Measurements from ENCODE around the gene NFYC.

NFYC gene

DNA sequence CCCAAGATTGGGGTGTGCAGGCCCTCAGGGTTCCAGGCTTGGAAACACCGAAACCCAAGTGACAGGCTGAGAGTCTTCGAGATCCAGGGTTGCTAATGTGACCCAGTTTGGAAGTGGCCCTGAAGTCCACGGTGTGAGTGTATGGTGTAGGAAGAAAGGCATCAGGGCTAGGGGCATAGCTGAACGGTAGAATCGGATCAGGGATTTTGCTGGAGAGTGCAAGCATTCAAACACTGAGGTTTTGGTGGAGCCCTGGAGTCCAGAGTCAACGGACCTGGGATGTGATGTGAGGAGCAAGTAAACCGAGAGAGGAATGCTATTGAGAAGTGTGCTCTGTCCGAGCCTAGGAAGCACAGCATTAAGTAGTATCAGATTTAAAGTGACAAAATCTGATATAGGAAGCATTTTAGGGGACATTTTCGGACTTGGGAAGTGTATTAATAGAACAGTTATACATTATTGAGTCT is 958 bp downstream of the NFYC start:
- peak overlapping the region; percentile 91 for H3K4me3 ChIP-seq (ENCODE audit: low read depth, low read length)
- TF ChIP-seq, protein P1, sequence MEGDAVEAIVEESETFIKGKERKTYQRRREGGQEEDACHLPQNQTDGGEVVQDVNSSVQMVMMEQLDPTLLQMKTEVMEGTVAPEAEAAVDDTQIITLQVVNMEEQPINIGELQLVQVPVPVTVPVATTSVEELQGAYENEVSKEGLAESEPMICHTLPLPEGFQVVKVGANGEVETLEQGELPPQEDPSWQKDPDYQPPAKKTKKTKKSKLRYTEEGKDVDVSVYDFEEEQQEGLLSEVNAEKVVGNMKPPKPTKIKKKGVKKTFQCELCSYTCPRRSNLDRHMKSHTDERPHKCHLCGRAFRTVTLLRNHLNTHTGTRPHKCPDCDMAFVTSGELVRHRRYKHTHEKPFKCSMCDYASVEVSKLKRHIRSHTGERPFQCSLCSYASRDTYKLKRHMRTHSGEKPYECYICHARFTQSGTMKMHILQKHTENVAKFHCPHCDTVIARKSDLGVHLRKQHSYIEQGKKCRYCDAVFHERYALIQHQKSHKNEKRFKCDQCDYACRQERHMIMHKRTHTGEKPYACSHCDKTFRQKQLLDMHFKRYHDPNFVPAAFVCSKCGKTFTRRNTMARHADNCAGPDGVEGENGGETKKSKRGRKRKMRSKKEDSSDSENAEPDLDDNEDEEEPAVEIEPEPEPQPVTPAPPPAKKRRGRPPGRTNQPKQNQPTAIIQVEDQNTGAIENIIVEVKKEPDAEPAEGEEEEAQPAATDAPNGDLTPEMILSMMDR (IDR thresholded peaks at IDR 0.05; ENCODE audit: low read depth, low read length): no peak
- no peak for DNase-seq (ENCODE audit: low read depth, low spot score)
- in situ Hi-C loops (cut with HindIII; ENCODE audit: low sequenced_read_pairs): no loop called here

- no peak for DNase-seq (ENCODE audit: low read depth, low spot score)
- in situ Hi-C loops (cut with HindIII; ENCODE audit: low sequenced_read_pairs): no loop called here
- no peak overlapping the region for H3K4me3 ChIP-seq (ENCODE audit: low read depth, low read length)
- TF ChIP-seq, protein P1 (IDR thresholded peaks at IDR 0.05; ENCODE audit: low read depth, low read length): no peak
These were observed 1.9 kb downstream of the NFYC start for GRCh38 chr1:40693425-40693824.

DNA sequence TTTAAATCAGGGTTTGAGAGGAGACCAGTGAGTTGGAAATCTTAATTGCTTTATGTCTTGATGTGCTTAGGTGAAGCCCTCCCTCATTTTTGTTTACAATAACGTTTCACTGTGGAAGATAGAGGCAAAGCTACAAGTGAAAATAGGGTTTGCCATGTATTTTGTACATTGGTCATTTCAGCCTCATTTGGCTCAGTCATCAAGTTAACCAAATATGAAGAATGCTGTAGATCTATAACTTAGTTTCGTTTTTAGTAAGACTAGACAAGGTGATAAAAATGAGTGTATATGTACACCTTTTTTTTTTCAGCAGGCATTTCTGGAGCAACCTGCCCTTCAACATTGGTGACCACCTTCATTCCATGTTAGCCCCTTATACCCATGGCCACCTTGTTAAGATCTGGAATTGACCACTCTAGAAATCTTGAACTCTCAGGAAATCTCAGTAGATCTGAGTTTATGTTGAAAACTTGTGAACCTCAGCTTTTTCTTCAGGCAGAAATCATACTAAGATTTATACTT is 2.9 kb downstream of the NFYC start:
- TF ChIP-seq, protein P1 (IDR thresholded peaks at IDR 0.05; ENCODE audit: low read depth, low read length): no peak
- no peak overlapping the region for H3K4me3 ChIP-seq (ENCODE audit: low read depth, low read length)
- in situ Hi-C loops (cut with HindIII; ENCODE audit: low sequenced_read_pairs): no loop called here
- no peak for DNase-seq (ENCODE audit: low read depth, low spot score)

GRCh38 chr1:40696294-40696693 is 4.8 kb downstream of the NFYC start:
- DNase-seq (ENCODE audit: low read depth, low spot score): no peak
- H3K4me3 ChIP-seq (ENCODE audit: low read depth, low read length): no peak overlapping the region
- TF ChIP-seq, protein P1 (IDR thresholded peaks at IDR 0.05; ENCODE audit: low read depth, low read length): no peak
- in situ Hi-C loops (cut with HindIII; ENCODE audit: low sequenced_read_pairs): no loop called here

GRCh38 chr1:40697436-40697835 is 5.9 kb downstream of the NFYC start:
- in situ Hi-C loops (cut with HindIII; ENCODE audit: low sequenced_read_pairs): no loop called here
- no peak overlapping the region for H3K4me3 ChIP-seq (ENCODE audit: low read depth, low read length)

GRCh38 chr1:40699787-40700186 is 8.3 kb downstream of the NFYC start:
- no peak for DNase-seq (ENCODE audit: low read depth, low spot score)
- in situ Hi-C loops (cut with HindIII; ENCODE audit: low sequenced_read_pairs): no loop called here
- TF ChIP-seq, protein P1 (IDR thresholded peaks at IDR 0.05; ENCODE audit: low read depth, low read length): no peak
- H3K4me3 ChIP-seq (ENCODE audit: low read depth, low read length): no peak overlapping the region

More at GRCh38 chr1:40697436-40697835, 5.9 kb downstream of the NFYC start:
- TF ChIP-seq, protein P1 (IDR thresholded peaks at IDR 0.05; ENCODE audit: low read depth, low read length): no peak
- no peak for DNase-seq (ENCODE audit: low read depth, low spot score)

Measured in astrocyte of the spinal cord (primary cell).